LNCaP clone FGC (cell line): Measurements from ENCODE around the gene HOXA6.

Experiments
- DNase-seq: peaks from one replicate; pipeline ENCODE4 v3.0.0-alpha.2; 2011; ENCODE audit warnings: low read depth
- H3K4me3 ChIP-seq: 2 replicates; pipeline ENCODE4 v1.5.1; 2011; ENCODE audit warnings: mild to moderate bottlenecking, low read depth, low read length, control low read depth
- TF ChIP-seq, protein P1 (sequence below): IDR thresholded peaks from 2 replicates; pipeline ENCODE4 v1.5.1; 2012; ENCODE audit warnings: mild to moderate bottlenecking; ENCODE audit not compliant: control insufficient read depth, insufficient read depth; ENCODE audit errors: extremely low read depth

The HOXA6 gene

DNA sequence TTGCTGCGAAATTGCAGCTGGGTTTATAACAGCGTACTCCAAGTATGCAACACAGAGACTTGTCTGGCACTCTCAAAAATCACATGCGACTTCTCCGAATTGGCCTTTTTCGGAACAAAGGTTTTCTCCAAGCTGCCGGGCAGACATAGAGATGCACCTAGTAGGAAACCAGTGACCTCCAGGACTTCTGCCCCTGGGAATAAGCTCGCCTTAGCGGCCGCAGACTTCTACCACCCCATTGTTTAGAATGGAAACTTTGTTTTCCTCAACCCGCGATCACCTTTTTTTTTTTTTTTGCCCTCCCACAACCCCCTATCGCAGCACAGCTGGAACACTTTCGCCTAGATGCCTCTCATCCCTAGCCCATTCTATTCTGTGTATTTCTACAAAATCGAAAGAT is 31.5 kb upstream of the HOXA6 start:
- no peak overlapping the region for H3K4me3 ChIP-seq
- DNase-seq, result no peak
- TF ChIP-seq, protein P1, sequence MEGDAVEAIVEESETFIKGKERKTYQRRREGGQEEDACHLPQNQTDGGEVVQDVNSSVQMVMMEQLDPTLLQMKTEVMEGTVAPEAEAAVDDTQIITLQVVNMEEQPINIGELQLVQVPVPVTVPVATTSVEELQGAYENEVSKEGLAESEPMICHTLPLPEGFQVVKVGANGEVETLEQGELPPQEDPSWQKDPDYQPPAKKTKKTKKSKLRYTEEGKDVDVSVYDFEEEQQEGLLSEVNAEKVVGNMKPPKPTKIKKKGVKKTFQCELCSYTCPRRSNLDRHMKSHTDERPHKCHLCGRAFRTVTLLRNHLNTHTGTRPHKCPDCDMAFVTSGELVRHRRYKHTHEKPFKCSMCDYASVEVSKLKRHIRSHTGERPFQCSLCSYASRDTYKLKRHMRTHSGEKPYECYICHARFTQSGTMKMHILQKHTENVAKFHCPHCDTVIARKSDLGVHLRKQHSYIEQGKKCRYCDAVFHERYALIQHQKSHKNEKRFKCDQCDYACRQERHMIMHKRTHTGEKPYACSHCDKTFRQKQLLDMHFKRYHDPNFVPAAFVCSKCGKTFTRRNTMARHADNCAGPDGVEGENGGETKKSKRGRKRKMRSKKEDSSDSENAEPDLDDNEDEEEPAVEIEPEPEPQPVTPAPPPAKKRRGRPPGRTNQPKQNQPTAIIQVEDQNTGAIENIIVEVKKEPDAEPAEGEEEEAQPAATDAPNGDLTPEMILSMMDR, result no peak

DNA sequence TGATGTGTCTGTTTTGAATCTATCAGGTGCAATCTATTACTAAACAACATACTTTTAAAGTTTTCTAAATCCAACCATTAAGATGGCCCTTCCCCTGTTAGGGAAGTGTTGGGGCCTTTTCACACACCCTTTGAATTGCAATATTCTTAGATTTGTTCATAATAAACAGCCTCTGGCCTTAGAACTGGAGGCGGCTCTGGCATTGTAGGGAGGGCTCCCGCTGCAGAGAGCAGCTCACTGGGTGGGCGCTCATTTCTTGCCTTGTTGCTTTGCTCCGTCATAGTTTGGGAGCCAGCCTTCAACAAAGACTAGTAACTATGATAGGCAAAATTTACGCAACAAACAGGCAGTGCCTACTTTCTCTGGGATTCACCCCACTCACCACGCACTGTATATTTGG is 30.8 kb upstream of the HOXA6 start:
- no peak for DNase-seq
- TF ChIP-seq, protein P1, result no peak
- H3K4me3 ChIP-seq, result no peak overlapping the region

DNA sequence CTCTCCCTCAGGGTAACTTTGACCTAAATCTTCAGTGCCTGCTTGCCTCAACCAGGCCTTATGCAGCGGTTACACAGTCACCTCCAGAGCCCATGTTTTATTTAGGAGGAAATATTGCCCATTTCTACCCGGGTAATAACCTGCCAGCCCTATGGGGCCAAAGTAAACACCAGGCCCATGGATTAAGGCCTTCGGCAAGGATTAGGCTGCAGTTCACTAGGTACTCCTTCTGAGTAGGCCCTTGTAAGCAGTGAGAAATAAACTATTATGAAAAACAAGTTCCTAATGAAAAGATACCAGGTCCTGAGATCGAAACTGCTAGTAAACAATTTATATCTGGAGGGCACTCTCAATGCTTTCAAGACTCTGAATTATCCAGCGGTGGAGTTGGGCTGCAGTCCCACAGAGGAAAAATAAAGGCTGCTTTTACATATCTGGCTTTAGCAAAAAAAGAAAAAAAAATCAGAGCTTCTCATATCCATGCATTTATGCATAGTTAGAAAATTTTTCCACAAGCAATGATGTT is 30.3 kb upstream of the HOXA6 start:
- DNase-seq, result no peak
- TF ChIP-seq, protein P1, result no peak
- no peak overlapping the region for H3K4me3 ChIP-seq

DNA sequence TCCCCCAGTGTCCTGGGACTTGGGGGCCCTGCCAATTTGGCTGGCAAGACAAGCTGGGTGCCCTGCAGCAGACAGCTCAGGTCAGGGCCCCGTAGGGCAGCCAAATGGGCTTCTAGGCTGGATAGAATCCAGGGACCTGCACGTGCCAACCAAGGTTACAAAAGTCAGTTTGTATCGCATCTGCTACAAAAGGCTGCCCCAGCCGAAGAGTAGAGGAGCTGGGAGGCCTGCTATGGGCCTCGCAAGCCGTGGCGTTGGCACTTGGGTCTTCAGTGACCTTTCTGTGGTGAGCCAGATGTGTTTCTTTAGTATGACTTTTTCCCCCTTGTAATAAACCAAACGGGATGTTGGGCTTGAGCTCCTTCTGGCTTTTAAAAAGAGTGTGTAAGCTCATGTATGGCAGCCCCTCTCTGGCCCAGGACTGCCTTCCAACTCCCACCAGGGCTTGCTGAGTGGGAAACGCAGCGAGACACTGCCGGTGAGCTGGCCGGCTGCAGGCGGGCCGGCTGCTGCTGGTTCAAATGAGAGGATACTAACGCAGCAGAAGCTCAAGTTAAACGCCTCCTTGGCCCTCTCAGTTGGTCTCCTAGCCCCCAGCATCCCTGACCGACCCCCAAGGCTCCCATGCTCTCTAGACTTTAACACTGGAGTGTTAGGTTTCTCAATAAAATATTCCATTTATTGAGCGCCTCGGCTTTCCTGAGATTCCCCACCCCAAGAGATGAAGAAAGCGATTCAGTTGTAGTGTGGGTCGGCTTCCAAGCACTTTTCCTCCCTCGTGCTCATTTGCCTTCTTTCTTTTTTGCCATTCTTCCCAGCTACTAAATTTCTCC is 29.6 kb upstream of the HOXA6 start:
- DNase-seq, result no peak
- TF ChIP-seq, protein P1, result no peak
- no peak overlapping the region for H3K4me3 ChIP-seq

DNA sequence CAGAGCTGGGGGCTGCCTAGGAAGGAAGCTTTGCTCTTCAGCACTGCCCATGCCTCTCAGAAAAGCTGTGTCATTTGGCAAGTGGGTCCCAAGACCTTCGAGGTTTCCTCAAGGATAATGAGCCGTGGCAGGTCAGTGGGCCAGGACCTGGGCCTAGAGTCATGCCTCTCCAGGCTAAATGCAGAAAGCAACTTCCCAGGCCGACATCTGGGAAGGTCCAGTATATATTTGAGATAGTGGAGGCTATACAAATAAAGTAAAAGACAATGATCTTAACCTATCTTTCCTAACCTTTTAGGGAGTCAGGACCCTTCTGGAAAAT is 28.9 kb upstream of the HOXA6 start:
- TF ChIP-seq, protein P1, result no peak
- DNase-seq, result no peak
- H3K4me3 ChIP-seq, result no peak overlapping the region

DNA sequence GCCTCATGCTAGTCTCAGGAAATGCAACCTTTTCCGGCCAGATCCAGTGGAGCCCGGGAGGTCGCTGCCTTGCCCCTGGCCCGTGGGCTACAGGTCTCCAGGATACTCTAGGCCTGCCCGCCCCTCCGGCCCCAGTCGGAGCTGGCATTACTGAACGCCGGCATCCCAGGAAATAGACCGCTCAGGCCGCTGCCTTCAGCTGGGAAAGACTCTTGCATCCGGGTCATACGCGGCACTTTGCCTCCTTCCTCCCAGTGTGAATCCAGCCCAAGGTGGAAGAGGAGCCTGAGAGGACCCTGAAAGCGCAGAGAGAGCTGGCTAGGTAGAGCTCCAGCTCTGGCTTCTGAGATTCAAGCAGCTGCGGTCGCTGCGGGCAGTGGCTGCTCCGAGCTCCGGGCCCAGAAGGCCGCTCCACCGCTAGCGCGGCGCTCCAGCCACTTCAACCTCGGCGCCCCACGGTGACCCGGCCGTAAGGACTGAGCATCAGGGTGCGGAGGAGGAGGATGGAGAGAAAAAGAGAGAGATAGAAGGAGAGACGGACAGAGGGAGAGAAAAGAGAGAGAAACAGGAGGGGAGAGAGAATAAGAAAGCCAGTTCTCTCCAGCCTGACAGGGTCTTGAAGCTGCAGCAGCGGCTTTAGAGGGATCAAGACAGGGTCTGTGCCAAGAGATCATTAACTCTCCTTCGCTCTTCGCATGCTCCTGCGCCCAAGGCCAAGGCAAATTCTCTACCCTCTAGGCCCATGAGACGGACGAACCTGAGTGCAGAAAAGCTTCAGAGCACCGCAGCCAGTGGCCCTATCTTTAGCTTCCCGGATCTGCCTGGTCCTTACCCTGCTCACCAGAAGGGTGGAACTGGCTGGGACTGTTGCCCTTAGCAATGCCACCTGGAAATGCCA is 28.3 kb upstream of the HOXA6 start:
- no peak for DNase-seq
- H3K4me3 ChIP-seq, result no peak overlapping the region
- TF ChIP-seq, protein P1, result no peak
